Esophagus squamous epithelium (tissue), 5 donors: Measurements from ENCODE around the gene GALM. TPM values are rescaled to one million over a fixed set of nuclear protein-coding genes. Genes with fewer than 3 reads are reported as not detected.

ENCODE experiments used
- DNase-seq: peaks from one replicate; lab custom pipeline; 2025; lab: John Stamatoyannopoulos, UW
- H3K27ac ChIP-seq, 4 donors: fragments of 200-600 bp; sonication (generic); one replicate each; pipeline ENCODE4 v1.5.1; 2016 to 2019; ENCODE audit warnings: mild to moderate bottlenecking in 1 of 4
- H3K27me3 ChIP-seq, 4 donors: fragments of 200-600 bp; sonication (generic); 1 replicate in 3 of 4; 2 replicates in 1 of 4; pipeline versions ENCODE4 v1.5.1 to v1.6.0; 2017 to 2021; ENCODE audit warnings: antibody characterized with exemption in 1 of 4
- H3K36me3 ChIP-seq, 3 donors: fragments of 200-600 bp; sonication (generic); one replicate each; pipeline ENCODE4 v1.5.1; 2016 to 2019
- H3K4me1 ChIP-seq, 3 donors: fragments of 200-600 bp; sonication (generic); one replicate each; pipeline ENCODE4 v1.5.1; 2017 to 2019
- H3K4me3 ChIP-seq, 4 donors: fragments of 200-600 bp; sonication (generic); 1 replicate in 3 of 4; 2 replicates in 1 of 4; pipeline ENCODE4 v1.5.1; 2016 to 2019; ENCODE audit warnings: mild to moderate bottlenecking in 2 of 4, moderate library complexity in 1 of 4
- H3K9me3 ChIP-seq, 3 donors: fragments of 200-600 bp; sonication (generic); one replicate each; pipeline ENCODE4 v1.5.1; 2016 to 2019
- CTCF ChIP-seq, 6 experiments: fragments of 450-650 bp in 4 of 6; fragments of 200-600 bp in 2 of 6; sonication (generic) in 2 of 6; IDR thresholded peaks; one replicate each; pipeline ENCODE4 v1.5.1; 2016 to 2019; ENCODE audit warnings: antibody characterized with exemption in 6 of 6, mild to moderate bottlenecking in 4 of 6, moderate library complexity in 4 of 6
- POLR2A ChIP-seq, 4 donors: fragments of 450-650 bp; IDR thresholded peaks; one replicate each; pipeline ENCODE4 v1.6.1; 2017; ENCODE audit warnings: antibody characterized with exemption in 4 of 4, mild to moderate bottlenecking in 4 of 4, moderate library complexity in 3 of 4
- WGBS, 2 donors: methylation state at CpG; one replicate each; pipeline ENCODE4 v1.1.5; 2018; 5-methylcytosine and 5-hydroxymethylcytosine counted together
- intact Hi-C: fragments of 100-400 bp; cut with DNase I; formaldehyde crosslinking; loops from one replicate; pipeline ENCODE4 v1.15.0; 2022
- total RNA-seq, 4 donors: library from RNA; depleted of rRNA; stranded (reverse); fragments of >200 nt; gene quantifications; one replicate each; pipeline ENCODE4 v1.1.0, GENCODE V29; 2016
- donor health status: DM: yes; HTN: yes; CAD: no.

Gene GALM
- total RNA-seq, 4 donors from 2014 or later = 2.6 to 10.5 (median 4.8) TPM

GRCh38 chr2:38658613-38659012 is 7.3 kb upstream of the GALM start:
- DNase-seq = no peak
- no peak for TF ChIP-seq POLR2A (IDR thresholded peaks at IDR 0.05)
- intact Hi-C loops = no loop called here
- H3K36me3 ChIP-seq = no peaks in the 10 kb centered on the region
- no peaks in the 10 kb centered on the region for H3K27me3 ChIP-seq
- H3K27ac ChIP-seq = no peak overlapping the region
- WGBS, 2 donors = 59 to 76% methylated on average over 2 of the region's 2 CpGs
- H3K9me3 ChIP-seq = no peaks in the 10 kb centered on the region
- no peak overlapping the region for H3K4me3 ChIP-seq
- peaks cover 0 to 5% (median 0%) of the 10 kb centered on the region in 3 donors for H3K4me1 ChIP-seq

- H3K27ac ChIP-seq = no peak overlapping the region
- no peaks in the 10 kb centered on the region for H3K27me3 ChIP-seq
- WGBS, 2 donors = 82 to 85% methylated on average over 2 of the region's 2 CpGs
- peaks cover 0 to under 1% (median 0%) of the 10 kb centered on the region in 3 donors for H3K4me1 ChIP-seq
- DNase-seq = no peak
- H3K4me3 ChIP-seq = no peak overlapping the region
- intact Hi-C loops = no loop called here
- H3K36me3 ChIP-seq = no peaks in the 10 kb centered on the region
- H3K9me3 ChIP-seq = no peaks in the 10 kb centered on the region
- no peak for TF ChIP-seq CTCF (IDR thresholded peaks at IDR 0.05)
- TF ChIP-seq POLR2A (IDR thresholded peaks at IDR 0.05) = no peak
These were observed 6.8 kb upstream of the GALM start for GRCh38 chr2:38659115-38659514.

- 90 to 100% methylated on average over 3 of the region's 3 CpGs for WGBS, 2 donors
- intact Hi-C loops = no loop called here
- TF ChIP-seq CTCF (IDR thresholded peaks at IDR 0.05) (no peak), POLR2A (IDR thresholded peaks at IDR 0.05) (no peak)
- H3K36me3 ChIP-seq = no peaks in the 10 kb centered on the region
- H3K27ac ChIP-seq = no peak overlapping the region
- DNase-seq = no peak
- peaks cover 0 to 5% (median 5%) of the 10 kb centered on the region in 3 donors for H3K4me1 ChIP-seq
- H3K4me3 ChIP-seq = no peak overlapping the region
- no peaks in the 10 kb centered on the region for H3K9me3 ChIP-seq
- no peaks in the 10 kb centered on the region for H3K27me3 ChIP-seq
These were observed 5.6 kb upstream of the GALM start for GRCh38 chr2:38660282-38660681.

- no peaks in the 10 kb centered on the region for H3K27me3 ChIP-seq
- intact Hi-C loops = no loop called here
- no peaks in the 10 kb centered on the region for H3K9me3 ChIP-seq
- no peaks in the 10 kb centered on the region for H3K36me3 ChIP-seq
- no peak for TF ChIP-seq POLR2A (IDR thresholded peaks at IDR 0.05)
- TF ChIP-seq CTCF (IDR thresholded peaks at IDR 0.05) = no peak
- H3K27ac ChIP-seq = no peak overlapping the region
- no peak for DNase-seq
- H3K4me1 ChIP-seq = peaks cover 0 to 15% (median 5%) of the 10 kb centered on the region in 3 donors
- WGBS, 2 donors = 58 to 72% methylated on average over 3 of the region's 3 CpGs
- H3K4me3 ChIP-seq = no peak overlapping the region
These were observed 4.6 kb upstream of the GALM start for GRCh38 chr2:38661306-38661705.

- intact Hi-C loops = no loop called here
- H3K27ac ChIP-seq = peak overlapping the region; percentile 23 to 91 (median 78)
- TF ChIP-seq CTCF (IDR thresholded peaks at IDR 0.05) (no peak), POLR2A (IDR thresholded peaks at IDR 0.05) (no peak)
- H3K9me3 ChIP-seq = no peaks in the 10 kb centered on the region
- no peaks in the 10 kb centered on the region for H3K27me3 ChIP-seq
- H3K36me3 ChIP-seq = no peaks in the 10 kb centered on the region
- 0 to 9% methylated on average over 1 to 4 of the region's 4 CpGs for WGBS, 2 donors
- H3K4me3 ChIP-seq = peak overlapping the region; percentile 25 to 82 (median 66)
- DNase-seq = no peak
- H3K4me1 ChIP-seq = peaks cover 0 to 47% (median 11%) of the 10 kb centered on the region in 3 donors
These were observed 619 bp downstream of the GALM start for GRCh38 chr2:38666556-38666910.

- no peaks in the 10 kb centered on the region for H3K27me3 ChIP-seq
- DNase-seq = no peak
- H3K4me1 ChIP-seq = peaks cover 0 to 47% (median 11%) of the 10 kb centered on the region in 3 donors
- H3K4me3 ChIP-seq = peak overlapping the region in 1 of 4 donors; percentile 82
- peak overlapping the region in 3 of 4 donors; percentile 32 to 79 (median 76) for H3K27ac ChIP-seq
- H3K9me3 ChIP-seq = no peaks in the 10 kb centered on the region
- intact Hi-C loops = no loop called here
- H3K36me3 ChIP-seq = no peaks in the 10 kb centered on the region
- WGBS, 2 donors = 89 to 92% methylated on average over 4 of the region's 4 CpGs
- no peak for TF ChIP-seq CTCF (IDR thresholded peaks at IDR 0.05)
- TF ChIP-seq POLR2A (IDR thresholded peaks at IDR 0.05) = no peak
These were observed 2.2 kb downstream of the GALM start for GRCh38 chr2:38668092-38668491.
